Keratinocyte (primary cell): ENCODE measurements around the gene EYS. TPM values are rescaled to one million over a fixed set of nuclear protein-coding genes. Genes with fewer than 3 reads are reported as not detected.

Experiments
- DNase-seq: peaks from one replicate; pipeline ENCODE4 v3.0.0-alpha.2; 2011; ENCODE audit warnings: low read depth, missing footprints, low spot score
- FAIRE-seq: peaks from 2 replicates; lab custom pipeline; 2011; peaks lifted over from hg19 to GRCh38; lab: Jason Lieb, UNC
- H2AFZ ChIP-seq: 2 replicates; pipeline ENCODE4 v1.6.0; 2012; ENCODE audit warnings: low read length, control low read depth, inconsistent platforms; ENCODE audit not compliant: control insufficient read depth
- H3K27ac ChIP-seq: 2 replicates; pipeline ENCODE4 v1.5.1; 2011; ENCODE audit warnings: low read length; ENCODE audit not compliant: control insufficient read depth, insufficient read depth
- H3K27me3 ChIP-seq: 3 replicates; pipeline ENCODE4 v1.6.0; 2011; ENCODE audit warnings: low read length; ENCODE audit not compliant: control insufficient read depth, insufficient read depth; ENCODE audit errors: extremely low read depth
- H3K36me3 ChIP-seq, 2 experiments: 2 replicates in 1 of 2; 3 replicates in 1 of 2; pipeline ENCODE4 v1.5.1; 2011; ENCODE audit warnings: low read length in 2 of 2, mild to moderate bottlenecking in 1 of 2; ENCODE audit not compliant: control insufficient read depth in 2 of 2, insufficient read depth in 2 of 2; ENCODE audit errors: extremely low read depth in 1 of 2
- H3K4me1 ChIP-seq: 3 replicates; pipeline ENCODE4 v1.5.1; 2011; ENCODE audit warnings: low read length; ENCODE audit not compliant: control insufficient read depth, insufficient read depth; ENCODE audit errors: extremely low read depth
- H3K4me2 ChIP-seq: 3 replicates; pipeline ENCODE4 v1.6.0; 2011; ENCODE audit warnings: low read depth, low read length; ENCODE audit not compliant: control insufficient read depth, insufficient read depth; ENCODE audit errors: extremely low read depth
- H3K4me3 ChIP-seq, 3 experiments: fragments of 200-600 bp in 1 of 3; sonication (generic) in 1 of 3; 2 replicates in 2 of 3; 3 replicates in 1 of 3; pipeline ENCODE4 v1.5.1; 2011 to 2016; ENCODE audit warnings: low read length in 3 of 3, mild to moderate bottlenecking in 3 of 3, control low read depth in 2 of 3, inconsistent platforms in 1 of 3, low read depth in 1 of 3, mixed read lengths in 1 of 3, mixed run types in 1 of 3, moderate library complexity in 1 of 3; ENCODE audit not compliant: control insufficient read depth in 2 of 3, insufficient read depth in 2 of 3; ENCODE audit errors: extremely low read depth in 1 of 3
- H3K79me2 ChIP-seq: 2 replicates; pipeline ENCODE4 v1.6.0; 2012; ENCODE audit warnings: low read length; ENCODE audit not compliant: control insufficient read depth, insufficient read depth
- H3K9ac ChIP-seq: 3 replicates; pipeline ENCODE4 v1.6.0; 2011; ENCODE audit warnings: low read length; ENCODE audit not compliant: control insufficient read depth, insufficient read depth; ENCODE audit errors: extremely low read depth
- H3K9me1 ChIP-seq: 3 replicates; pipeline ENCODE4 v1.6.0; 2011; ENCODE audit warnings: low read length; ENCODE audit not compliant: control insufficient read depth, insufficient read depth; ENCODE audit errors: extremely low read depth
- H3K9me3 ChIP-seq: 2 replicates; pipeline ENCODE4 v1.5.1; 2012; ENCODE audit warnings: low read depth, low read length; ENCODE audit not compliant: control insufficient read depth
- H4K20me1 ChIP-seq: 3 replicates; pipeline ENCODE4 v1.6.0; 2011; ENCODE audit warnings: low read length; ENCODE audit not compliant: control insufficient read depth, insufficient read depth; ENCODE audit errors: extremely low read depth
- EZH2 ChIP-seq: IDR thresholded peaks from one replicate; pipeline ENCODE4 v1.6.1; 2012; ENCODE audit warnings: inconsistent platforms, mild to moderate bottlenecking, low read length, moderate library complexity
- dilution Hi-C: fragments of 300-500 bp; cut with MboI; formaldehyde crosslinking; loops from one replicate; pipeline ENCODE4 v1.7.0; 2020; ENCODE audit warnings: low sequenced_read_pairs; ENCODE audit not compliant: extremely low pct_ligation_motif_present
- polyA plus RNA-seq, 5 experiments: library from polyadenylated mRNA; depleted of rRNA in 3 of 5; stranded (reverse) in 3 of 5; stranded (forward) in 1 of 5; unstranded in 1 of 5; fragments of >200 nt; gene quantifications; 1 replicate in 1 of 5; 2 replicates in 3 of 5; 3 replicates in 1 of 5; pipeline versions ENCODE4 v1.2.1 to v1.2.3, GENCODE V29; 2011 to 2012; ENCODE audit warnings: missing spikeins in 2 of 5, low read depth in 1 of 5, low replicate concordance in 1 of 5
- TF ChIP-seq, protein P1 (sequence below), 3 experiments: IDR thresholded peaks in 1 of 3; conservative IDR thresholded peaks in 1 of 3; optimal IDR thresholded peaks in 1 of 3; 2 replicates in 2 of 3; 3 replicates in 1 of 3; pipeline versions ENCODE3 to v1.5.1; 2011; ENCODE audit warnings: low read length in 3 of 3, mild to moderate bottlenecking in 3 of 3, moderate library complexity in 2 of 3, control low read depth in 1 of 3, inconsistent platforms in 1 of 3; ENCODE audit not compliant: insufficient read depth in 2 of 3; ENCODE audit errors: extremely low read depth in 1 of 3

Gene EYS
- polyA plus RNA-seq, 1 donor (not counting 4 experiments of a cell fraction or from before 2014, with no cell fraction given): 0.34 TPM

DNA sequence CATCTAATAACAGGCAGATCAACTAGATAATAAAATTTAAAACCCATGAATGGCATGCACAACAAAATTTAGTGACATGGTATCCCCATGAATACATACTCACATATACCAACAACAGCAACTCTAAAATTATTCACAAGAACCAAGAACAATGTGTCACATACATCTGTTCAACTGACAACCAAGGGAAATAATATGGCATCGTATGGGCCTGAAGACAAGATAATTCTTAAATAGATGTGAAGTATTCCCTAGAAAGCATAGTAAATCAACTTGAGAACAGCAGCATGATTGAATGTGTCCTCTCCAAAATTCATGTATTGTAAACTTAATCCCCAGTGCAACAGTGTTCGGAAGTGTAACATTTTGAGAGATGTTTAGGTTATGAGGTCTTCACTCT lies 635.5 kb downstream of the EYS start:
- H4K20me1 ChIP-seq: no peaks in the 10 kb centered on the region
- H3K4me3 ChIP-seq: no peak overlapping the region
- no peak overlapping the region for H2AFZ ChIP-seq
- H3K79me2 ChIP-seq: no peaks in the 10 kb centered on the region
- dilution Hi-C loops: no loop called here
- H3K9me3 ChIP-seq: no peaks in the 10 kb centered on the region
- no peaks in the 10 kb centered on the region for H3K36me3 ChIP-seq
- H3K4me2 ChIP-seq: no peak overlapping the region
- H3K9me1 ChIP-seq: no peaks in the 10 kb centered on the region
- no peak overlapping the region for H3K27ac ChIP-seq
- no peak overlapping the region for H3K9ac ChIP-seq
- DNase-seq (no peak), FAIRE-seq (no peak)
- no peak for TF ChIP-seq EZH2
- TF ChIP-seq, protein P1, sequence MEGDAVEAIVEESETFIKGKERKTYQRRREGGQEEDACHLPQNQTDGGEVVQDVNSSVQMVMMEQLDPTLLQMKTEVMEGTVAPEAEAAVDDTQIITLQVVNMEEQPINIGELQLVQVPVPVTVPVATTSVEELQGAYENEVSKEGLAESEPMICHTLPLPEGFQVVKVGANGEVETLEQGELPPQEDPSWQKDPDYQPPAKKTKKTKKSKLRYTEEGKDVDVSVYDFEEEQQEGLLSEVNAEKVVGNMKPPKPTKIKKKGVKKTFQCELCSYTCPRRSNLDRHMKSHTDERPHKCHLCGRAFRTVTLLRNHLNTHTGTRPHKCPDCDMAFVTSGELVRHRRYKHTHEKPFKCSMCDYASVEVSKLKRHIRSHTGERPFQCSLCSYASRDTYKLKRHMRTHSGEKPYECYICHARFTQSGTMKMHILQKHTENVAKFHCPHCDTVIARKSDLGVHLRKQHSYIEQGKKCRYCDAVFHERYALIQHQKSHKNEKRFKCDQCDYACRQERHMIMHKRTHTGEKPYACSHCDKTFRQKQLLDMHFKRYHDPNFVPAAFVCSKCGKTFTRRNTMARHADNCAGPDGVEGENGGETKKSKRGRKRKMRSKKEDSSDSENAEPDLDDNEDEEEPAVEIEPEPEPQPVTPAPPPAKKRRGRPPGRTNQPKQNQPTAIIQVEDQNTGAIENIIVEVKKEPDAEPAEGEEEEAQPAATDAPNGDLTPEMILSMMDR (optimal IDR thresholded peaks at IDR 0.05 in 1 of 3, IDR thresholded peaks at IDR 0.05 in 1 of 3, conservative IDR thresholded peaks at IDR 0.05 in 1 of 3; ENCODE audit: extremely low read depth in 1 of 3, insufficient read depth in 2 of 3, low read length in 3 of 3): no peak
- H3K4me1 ChIP-seq: no peaks in the 10 kb centered on the region
- H3K27me3 ChIP-seq: no peaks in the 10 kb centered on the region

DNA sequence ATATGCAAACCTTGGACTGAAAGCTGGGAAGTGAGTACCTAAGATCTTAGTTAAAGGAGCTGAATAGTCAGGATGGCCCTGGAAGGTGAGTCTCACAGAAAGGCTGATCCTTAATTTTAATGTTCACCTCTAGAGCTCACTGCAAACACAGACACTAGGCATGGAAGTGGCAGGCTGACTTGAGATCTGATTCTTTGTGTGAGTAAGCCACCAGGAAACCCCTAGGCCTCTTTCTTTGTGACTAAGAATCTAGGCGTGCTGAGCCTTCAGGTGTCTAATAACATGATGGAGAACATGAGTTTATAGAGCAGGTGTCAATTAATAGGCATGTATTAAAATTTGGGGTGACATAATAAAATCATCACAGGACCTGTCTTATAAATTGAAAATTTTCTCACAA lies 642.2 kb downstream of the EYS start:
- Histone ChIP-seq H3K4me1 (no peaks in the 10 kb centered on the region), H3K9me1 (no peaks in the 10 kb centered on the region), H3K27ac (no peak overlapping the region), H3K4me3 (no peak overlapping the region), H3K9me3 (no peaks in the 10 kb centered on the region), H3K79me2 (no peaks in the 10 kb centered on the region), H3K4me2 (no peak overlapping the region), H3K27me3 (no peaks in the 10 kb centered on the region), H3K9ac (no peak overlapping the region), H3K36me3 (no peaks in the 10 kb centered on the region), H4K20me1 (no peaks in the 10 kb centered on the region), H2AFZ (no peak overlapping the region)
- FAIRE-seq: no peak
- DNase-seq: no peak
- TF ChIP-seq EZH2: no peak
- TF ChIP-seq, protein P1 (optimal IDR thresholded peaks at IDR 0.05 in 1 of 3, IDR thresholded peaks at IDR 0.05 in 1 of 3, conservative IDR thresholded peaks at IDR 0.05 in 1 of 3; ENCODE audit: extremely low read depth in 1 of 3, insufficient read depth in 2 of 3, low read length in 3 of 3): no peak
- dilution Hi-C loops: no loop called here
